Neural cell (in vitro differentiated cells): ENCODE measurements around the gene CAMSAP2.

Source experiments
- EP300 ChIP-seq: fragments of 450-650 bp; conservative IDR thresholded peaks from 2 replicates; pipeline ENCODE4 v1.6.1; 2014; ENCODE audit warnings: antibody characterized with exemption, mild to moderate bottlenecking, moderate library complexity; ENCODE audit not compliant: poor library complexity, severe bottlenecking
- EZH2 ChIP-seq: fragments of 200-600, 300-800 bp; shearing (Covaris generic), sonication (generic); IDR thresholded peaks from 2 replicates; pipeline ENCODE4 v1.6.1; 2014; ENCODE audit warnings: antibody characterized with exemption, low read length, borderline replicate concordance, mild to moderate bottlenecking; ENCODE audit not compliant: insufficient read depth, poor library complexity, severe bottlenecking
- POLR2AphosphoS5 ChIP-seq: IDR thresholded peaks from 2 replicates; pipeline ENCODE4 v1.6.1; 2012
- RAD21 ChIP-seq: fragments of 450-650 bp; conservative IDR thresholded peaks from 2 replicates; pipeline ENCODE4 v1.6.1; 2014; ENCODE audit warnings: antibody characterized with exemption, mild to moderate bottlenecking, moderate library complexity
- SMC3 ChIP-seq: fragments of 450-650 bp; conservative IDR thresholded peaks from 2 replicates; pipeline ENCODE4 v1.6.1; 2014; ENCODE audit warnings: antibody characterized with exemption, mild to moderate bottlenecking, moderate library complexity; ENCODE audit not compliant: poor library complexity
- TAF1 ChIP-seq: IDR thresholded peaks from 2 replicates; pipeline ENCODE4 v1.6.1; 2012; ENCODE audit warnings: low read depth
- TF ChIP-seq, protein P1 (sequence below): fragments of 450-650 bp; IDR thresholded peaks from 2 replicates; pipeline ENCODE4 v1.5.1; 2014; ENCODE audit warnings: antibody characterized with exemption, mild to moderate bottlenecking, moderate library complexity; ENCODE audit not compliant: poor library complexity, severe bottlenecking
- TF ChIP-seq, protein P2 (sequence below): IDR thresholded peaks from 2 replicates; pipeline ENCODE4 v1.6.1; 2012; ENCODE audit warnings: borderline replicate concordance

DNA sequence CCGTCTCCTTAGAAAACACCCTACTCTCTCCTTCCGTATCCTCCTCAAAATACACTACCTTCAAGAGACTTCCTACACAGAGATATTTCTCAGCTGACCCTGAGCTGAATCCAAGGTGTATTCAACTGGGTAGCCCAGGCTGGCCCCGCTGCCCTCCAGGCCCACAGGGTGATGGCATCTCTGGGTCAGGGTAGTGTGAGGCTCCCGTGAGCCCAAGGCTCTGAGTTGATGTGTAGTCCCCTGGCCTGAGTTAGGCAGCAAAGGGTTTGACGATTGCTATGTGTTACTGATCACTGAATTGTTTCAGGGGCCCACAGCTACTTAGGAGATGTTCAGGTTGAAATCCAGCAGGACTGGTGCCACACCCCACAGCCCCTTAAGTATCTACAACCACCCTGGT is 162.7 kb downstream of the CAMSAP2 start:
- TF ChIP-seq, protein P1, sequence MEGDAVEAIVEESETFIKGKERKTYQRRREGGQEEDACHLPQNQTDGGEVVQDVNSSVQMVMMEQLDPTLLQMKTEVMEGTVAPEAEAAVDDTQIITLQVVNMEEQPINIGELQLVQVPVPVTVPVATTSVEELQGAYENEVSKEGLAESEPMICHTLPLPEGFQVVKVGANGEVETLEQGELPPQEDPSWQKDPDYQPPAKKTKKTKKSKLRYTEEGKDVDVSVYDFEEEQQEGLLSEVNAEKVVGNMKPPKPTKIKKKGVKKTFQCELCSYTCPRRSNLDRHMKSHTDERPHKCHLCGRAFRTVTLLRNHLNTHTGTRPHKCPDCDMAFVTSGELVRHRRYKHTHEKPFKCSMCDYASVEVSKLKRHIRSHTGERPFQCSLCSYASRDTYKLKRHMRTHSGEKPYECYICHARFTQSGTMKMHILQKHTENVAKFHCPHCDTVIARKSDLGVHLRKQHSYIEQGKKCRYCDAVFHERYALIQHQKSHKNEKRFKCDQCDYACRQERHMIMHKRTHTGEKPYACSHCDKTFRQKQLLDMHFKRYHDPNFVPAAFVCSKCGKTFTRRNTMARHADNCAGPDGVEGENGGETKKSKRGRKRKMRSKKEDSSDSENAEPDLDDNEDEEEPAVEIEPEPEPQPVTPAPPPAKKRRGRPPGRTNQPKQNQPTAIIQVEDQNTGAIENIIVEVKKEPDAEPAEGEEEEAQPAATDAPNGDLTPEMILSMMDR, result no peak
- TF ChIP-seq RAD21 (no peak), TAF1 (no peak), POLR2AphosphoS5 (no peak), EP300 (no peak), SMC3 (no peak), EZH2 (no peak)
- TF ChIP-seq, protein P2, sequence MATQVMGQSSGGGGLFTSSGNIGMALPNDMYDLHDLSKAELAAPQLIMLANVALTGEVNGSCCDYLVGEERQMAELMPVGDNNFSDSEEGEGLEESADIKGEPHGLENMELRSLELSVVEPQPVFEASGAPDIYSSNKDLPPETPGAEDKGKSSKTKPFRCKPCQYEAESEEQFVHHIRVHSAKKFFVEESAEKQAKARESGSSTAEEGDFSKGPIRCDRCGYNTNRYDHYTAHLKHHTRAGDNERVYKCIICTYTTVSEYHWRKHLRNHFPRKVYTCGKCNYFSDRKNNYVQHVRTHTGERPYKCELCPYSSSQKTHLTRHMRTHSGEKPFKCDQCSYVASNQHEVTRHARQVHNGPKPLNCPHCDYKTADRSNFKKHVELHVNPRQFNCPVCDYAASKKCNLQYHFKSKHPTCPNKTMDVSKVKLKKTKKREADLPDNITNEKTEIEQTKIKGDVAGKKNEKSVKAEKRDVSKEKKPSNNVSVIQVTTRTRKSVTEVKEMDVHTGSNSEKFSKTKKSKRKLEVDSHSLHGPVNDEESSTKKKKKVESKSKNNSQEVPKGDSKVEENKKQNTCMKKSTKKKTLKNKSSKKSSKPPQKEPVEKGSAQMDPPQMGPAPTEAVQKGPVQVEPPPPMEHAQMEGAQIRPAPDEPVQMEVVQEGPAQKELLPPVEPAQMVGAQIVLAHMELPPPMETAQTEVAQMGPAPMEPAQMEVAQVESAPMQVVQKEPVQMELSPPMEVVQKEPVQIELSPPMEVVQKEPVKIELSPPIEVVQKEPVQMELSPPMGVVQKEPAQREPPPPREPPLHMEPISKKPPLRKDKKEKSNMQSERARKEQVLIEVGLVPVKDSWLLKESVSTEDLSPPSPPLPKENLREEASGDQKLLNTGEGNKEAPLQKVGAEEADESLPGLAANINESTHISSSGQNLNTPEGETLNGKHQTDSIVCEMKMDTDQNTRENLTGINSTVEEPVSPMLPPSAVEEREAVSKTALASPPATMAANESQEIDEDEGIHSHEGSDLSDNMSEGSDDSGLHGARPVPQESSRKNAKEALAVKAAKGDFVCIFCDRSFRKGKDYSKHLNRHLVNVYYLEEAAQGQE, result no peak
